H9 (cell line): ENCODE measurements around the gene COTL1. TPM values are rescaled to one million over a fixed set of nuclear protein-coding genes. Genes with fewer than 3 reads are reported as not detected.

Source experiments
- DNase-seq: peaks from one replicate; pipeline ENCODE4 v3.0.0-alpha.2; 2017
- H2AFZ ChIP-seq: one replicate; pipeline ENCODE4 v1.6.1; 2013; ENCODE audit warnings: mild to moderate bottlenecking, low read length, control low read depth, moderate library complexity
- H2AK5ac ChIP-seq: 2 replicates; pipeline ENCODE4 v1.6.1; 2013; ENCODE audit warnings: low read length, control low read depth, mixed read lengths; ENCODE audit not compliant: insufficient read length
- H2BK120ac ChIP-seq: one replicate; pipeline ENCODE4 v1.6.1; 2013; ENCODE audit warnings: low read depth, mild to moderate bottlenecking, low read length, control low read depth, inconsistent platforms; ENCODE audit not compliant: poor library complexity, severe bottlenecking
- H2BK12ac ChIP-seq: 2 replicates; pipeline ENCODE4 v1.6.1; 2013; ENCODE audit warnings: low read length, control low read depth, mixed read lengths, low read depth; ENCODE audit not compliant: insufficient read length
- H2BK15ac ChIP-seq: 2 replicates; pipeline ENCODE4 v1.6.1; 2013; ENCODE audit warnings: low read depth, low read length, control low read depth
- H2BK20ac ChIP-seq: one replicate; pipeline ENCODE4 v1.6.1; 2013; ENCODE audit warnings: low read depth, mild to moderate bottlenecking, low read length, control low read depth, inconsistent platforms; ENCODE audit not compliant: poor library complexity, severe bottlenecking
- H2BK5ac ChIP-seq: 2 replicates; pipeline ENCODE4 v1.6.1; 2013; ENCODE audit warnings: low read length, control low read depth, mixed read lengths; ENCODE audit not compliant: insufficient read length
- H3K14ac ChIP-seq: 2 replicates; pipeline ENCODE4 v1.6.1; 2013; ENCODE audit warnings: low read length, control low read depth; ENCODE audit not compliant: insufficient read depth
- H3K18ac ChIP-seq: 2 replicates; pipeline ENCODE4 v1.6.1; 2013; ENCODE audit warnings: low read depth, mild to moderate bottlenecking, mixed read lengths, low read length, control low read depth; ENCODE audit not compliant: insufficient read length
- H3K23ac ChIP-seq: 2 replicates; pipeline ENCODE4 v1.6.1; 2013; ENCODE audit warnings: low read length, control low read depth, mixed read lengths, low read depth; ENCODE audit not compliant: insufficient read length
- H3K23me2 ChIP-seq: 2 replicates; pipeline ENCODE4 v1.6.1; 2013; ENCODE audit warnings: low read depth, mild to moderate bottlenecking, mixed read lengths, low read length, control low read depth; ENCODE audit not compliant: insufficient read length, poor library complexity, severe bottlenecking
- H3K27ac ChIP-seq: 2 replicates; pipeline ENCODE4 v1.5.1; 2013; ENCODE audit warnings: low read length, control low read depth, mixed read lengths, low read depth; ENCODE audit not compliant: insufficient read length
- H3K27me3 ChIP-seq: 2 replicates; pipeline ENCODE4 v1.6.1; 2013; ENCODE audit warnings: low read length, control low read depth, inconsistent platforms; ENCODE audit not compliant: insufficient read depth
- H3K4ac ChIP-seq: 2 replicates; pipeline ENCODE4 v1.6.1; 2013; ENCODE audit warnings: low read depth, mild to moderate bottlenecking, control low read depth, inconsistent platforms, low read length, moderate library complexity
- H3K4me1 ChIP-seq: 2 replicates; pipeline ENCODE4 v1.6.1; 2013; ENCODE audit warnings: low read length, control low read depth, inconsistent platforms; ENCODE audit not compliant: insufficient read depth
- H3K4me2 ChIP-seq: 2 replicates; pipeline ENCODE4 v1.6.1; 2013; ENCODE audit warnings: low read length, control low read depth, mixed read lengths; ENCODE audit not compliant: insufficient read length, insufficient read depth
- H3K56ac ChIP-seq: 2 replicates; pipeline ENCODE4 v1.6.1; 2013; ENCODE audit warnings: low read depth, mild to moderate bottlenecking, mixed read lengths, low read length, control low read depth; ENCODE audit not compliant: insufficient read length
- H3K79me1 ChIP-seq: 2 replicates; pipeline ENCODE4 v1.6.1; 2013; ENCODE audit warnings: low read depth, mild to moderate bottlenecking, moderate library complexity, low read length, control low read depth, inconsistent platforms; ENCODE audit not compliant: insufficient read depth, poor library complexity, severe bottlenecking
- H3K79me2 ChIP-seq: 2 replicates; pipeline ENCODE4 v1.6.1; 2013; ENCODE audit warnings: low read length, control low read depth, inconsistent platforms; ENCODE audit not compliant: insufficient read depth
- H3K9ac ChIP-seq: 2 replicates; pipeline ENCODE4 v1.6.1; 2013; ENCODE audit warnings: low read length, control low read depth, mixed read lengths; ENCODE audit not compliant: insufficient read length; ENCODE audit errors: extremely low read depth
- H3K9me3 ChIP-seq: one replicate; pipeline ENCODE4 v1.6.1; 2013; ENCODE audit warnings: low read depth, low read length, inconsistent platforms; ENCODE audit not compliant: control insufficient read depth
- H3T11ph ChIP-seq: one replicate; pipeline ENCODE4 v1.6.1; 2013; ENCODE audit warnings: mild to moderate bottlenecking, low read length, control low read depth, inconsistent platforms
- H4K20me1 ChIP-seq: one replicate; pipeline ENCODE4 v1.6.1; 2013; ENCODE audit not compliant: control insufficient read depth, insufficient read length, insufficient read depth
- H4K5ac ChIP-seq: 2 replicates; pipeline ENCODE4 v1.6.1; 2013; ENCODE audit warnings: low read depth, mild to moderate bottlenecking, mixed read lengths, low read length, control low read depth; ENCODE audit not compliant: insufficient read length
- H4K8ac ChIP-seq: replicated peaks from 2 replicates; pipeline ENCODE4 v1.6.1; 2013; ENCODE audit warnings: low read length, control low read depth, mixed read lengths, low read depth; ENCODE audit not compliant: insufficient read length
- H4K91ac ChIP-seq: 2 replicates; pipeline ENCODE4 v1.6.1; 2013; ENCODE audit warnings: low read depth, mild to moderate bottlenecking, moderate library complexity, mixed read lengths, low read length, control low read depth; ENCODE audit not compliant: insufficient read length
- H3K27ac Mint-ChIP-seq, 3 experiments: 2 replicates in 2 of 3; 3 replicates in 1 of 3; pipeline ENCODE4 v1.8.0; 2020 to 2021; ENCODE audit warnings: mixed read lengths in 3 of 3, mild to moderate bottlenecking in 1 of 3, moderate library complexity in 1 of 3
- H3K27me3 Mint-ChIP-seq: 2 replicates; pipeline ENCODE4 v1.8.0; 2021; ENCODE audit warnings: low read depth, mild to moderate bottlenecking, moderate library complexity, mixed read lengths
- H3K36me3 Mint-ChIP-seq, 3 experiments: 2 replicates in 2 of 3; 3 replicates in 1 of 3; pipeline ENCODE4 v1.8.0; 2020 to 2021; ENCODE audit warnings: low read depth in 3 of 3, mixed read lengths in 3 of 3; ENCODE audit not compliant: insufficient read depth in 1 of 3
- H3K4me1 Mint-ChIP-seq, 2 experiments: 2 replicates each; pipeline ENCODE4 v1.8.0; 2020; ENCODE audit warnings: mixed read lengths in 2 of 2
- H3K4me3 Mint-ChIP-seq, 2 experiments: 2 replicates in 1 of 2; 3 replicates in 1 of 2; pipeline ENCODE4 v1.8.0; 2020 to 2021; ENCODE audit warnings: mild to moderate bottlenecking in 2 of 2, mixed read lengths in 2 of 2, moderate library complexity in 1 of 2
- H3K9me3 Mint-ChIP-seq, 2 experiments: 2 replicates in 1 of 2; 3 replicates in 1 of 2; pipeline ENCODE4 v1.8.0; 2020; ENCODE audit warnings: mild to moderate bottlenecking in 2 of 2, mixed read lengths in 2 of 2, moderate library complexity in 1 of 2
- WGBS: extraction: QIAGEN DNeasy Blood & Tissue Kit; methylation state at CpG from one replicate; pipeline ENCODE4 v1.1.7; 2013; ENCODE audit warnings: missing lambda C conversion rate, low lambda C conversion rate, mixed read lengths; ENCODE audit not compliant: insufficient read length; ENCODE audit errors: extremely low coverage; 5-methylcytosine and 5-hydroxymethylcytosine counted together
- long read RNA-seq: library from polyadenylated mRNA; unstranded; transcript quantifications from one replicate; pipeline ENCODE4 v2.0.0, GENCODE V29; 2020
- total RNA-seq: library from RNA; stranded (reverse); gene quantifications from 2 replicates; pipeline ENCODE4 v1.2.1, GENCODE V29; 2021
- TF ChIP-seq, protein P1 (sequence below): fragments of 200-600 bp; sonication (generic); conservative IDR thresholded peaks from 3 replicates; pipeline ENCODE4 v1.8.0; 2021; ENCODE audit warnings: antibody characterized with exemption, mild to moderate bottlenecking

The COTL1 gene, protein sequence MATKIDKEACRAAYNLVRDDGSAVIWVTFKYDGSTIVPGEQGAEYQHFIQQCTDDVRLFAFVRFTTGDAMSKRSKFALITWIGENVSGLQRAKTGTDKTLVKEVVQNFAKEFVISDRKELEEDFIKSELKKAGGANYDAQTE
- total RNA-seq, result 81.4 and 88.6 TPM in 2 replicates
- long read RNA-seq, transcript COTL1-201 (4 exons, 1,843 nt), result major isoform, 198 of 226 reads
- long read RNA-seq, partial matches to known transcripts, result 20 of 226 reads
- long read RNA-seq, other reads (novel, unspliced or antisense), result 5 of 226 reads

DNA sequence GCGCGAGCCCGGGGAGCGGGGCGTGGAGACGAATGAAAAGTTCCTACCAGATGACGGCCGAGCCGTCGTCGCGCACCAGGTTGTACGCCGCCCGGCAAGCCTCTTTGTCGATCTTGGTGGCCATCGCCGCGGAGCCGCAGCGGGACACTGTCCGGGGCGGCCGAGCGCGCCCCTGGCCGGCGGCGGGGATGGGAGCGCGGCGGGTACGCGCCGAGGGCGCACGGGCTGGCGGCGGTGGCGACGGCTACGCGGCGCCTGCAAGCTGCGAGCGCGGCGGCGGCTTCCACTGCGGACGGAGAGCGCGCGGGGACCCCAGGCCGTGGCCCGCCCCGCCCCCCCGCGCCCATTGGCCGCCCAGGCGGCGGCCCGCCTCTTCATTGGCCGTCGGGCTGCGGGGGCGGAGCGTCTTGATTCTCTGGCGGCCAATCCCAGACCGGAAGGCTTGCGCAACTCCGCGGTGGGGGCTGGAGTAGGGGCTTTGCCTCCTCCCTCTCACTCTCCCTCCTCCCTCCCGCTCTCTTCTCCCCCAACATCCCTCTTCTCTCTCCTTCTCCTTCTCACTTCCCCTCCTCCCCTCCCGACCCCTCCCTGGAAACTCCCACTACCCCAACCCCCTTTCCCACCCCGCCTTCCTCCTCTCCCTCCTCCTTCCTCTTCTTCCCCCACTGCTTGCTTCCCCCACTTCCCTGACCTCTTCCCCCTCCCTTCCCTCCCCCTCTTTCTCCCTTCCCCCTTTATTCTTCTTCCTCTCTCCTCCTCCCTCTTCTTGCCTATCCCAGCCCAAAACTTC lies at the start of gene COTL1:
Gene COTL1, minus strand, starts transcription at position 288 of the 790 bp plus-strand sequence. Its CDS starts 164 bp downstream, at position 124.
- Histone ChIP-seq H3K79me1 (peaks cover 4% of the 10 kb centered on the region), H4K91ac (no peak within 1 kb of the TSS), H2AFZ (no peak within 1 kb of the TSS), H3K4me2 (peak within 1 kb of the TSS; percentile 81), H2AK5ac (no peak within 1 kb of the TSS), H3K23ac (no peak within 1 kb of the TSS), H4K5ac (no peak within 1 kb of the TSS), H2BK12ac (no peak within 1 kb of the TSS), H2BK20ac (no peak within 1 kb of the TSS), H3K27me3 (peaks cover 3% of the 10 kb centered on the region; the same call in 1 of the 2 replicates), H4K20me1 (no peaks in the 10 kb centered on the region), H4K8ac (no peak within 1 kb of the TSS), H2BK15ac (no peak within 1 kb of the TSS; the same call in 1 of the 2 replicates), H3K14ac (peak within 1 kb of the TSS; percentile 48), H3K27ac (no peak within 1 kb of the TSS), H3K4ac (no peak within 1 kb of the TSS), H3K9me3 (no peaks in the 10 kb centered on the region), H3T11ph (no peak within 1 kb of the TSS), H2BK5ac (no peak within 1 kb of the TSS), H3K18ac (peak within 1 kb of the TSS; percentile 23), H3K9ac (peak within 1 kb of the TSS; percentile 1), H3K4me1 (no peaks in the 10 kb centered on the region), H3K79me2 (peaks cover 9% of the 10 kb centered on the region; the same call in 1 of the 2 replicates), H3K23me2 (peaks cover 11% of the 10 kb centered on the region), H3K56ac (no peak within 1 kb of the TSS), H2BK120ac (no peak within 1 kb of the TSS)
- Mint-ChIP-seq H3K4me1 (peaks cover 38 to 49% of the 10 kb centered on the region in 2 experiments), H3K4me3 (peak within 1 kb of the TSS; percentile 91 to 97), H3K36me3 (peaks cover 2 to 7% (median 7%) of the 10 kb centered on the region in 3 experiments; a peak in 3 of 7 replicates), H3K27me3 (peaks cover 12% of the 10 kb centered on the region), H3K9me3 (no peaks in the 10 kb centered on the region), H3K27ac (peak within 1 kb of the TSS in 2 of 3 experiments; percentile 83 to 96; a peak in 4 of 7 replicates)
- peak; percentile 95 for DNase-seq
- WGBS, result 100% methylated on average over 1 of the region's 76 CpGs
- TF ChIP-seq, protein P1, sequence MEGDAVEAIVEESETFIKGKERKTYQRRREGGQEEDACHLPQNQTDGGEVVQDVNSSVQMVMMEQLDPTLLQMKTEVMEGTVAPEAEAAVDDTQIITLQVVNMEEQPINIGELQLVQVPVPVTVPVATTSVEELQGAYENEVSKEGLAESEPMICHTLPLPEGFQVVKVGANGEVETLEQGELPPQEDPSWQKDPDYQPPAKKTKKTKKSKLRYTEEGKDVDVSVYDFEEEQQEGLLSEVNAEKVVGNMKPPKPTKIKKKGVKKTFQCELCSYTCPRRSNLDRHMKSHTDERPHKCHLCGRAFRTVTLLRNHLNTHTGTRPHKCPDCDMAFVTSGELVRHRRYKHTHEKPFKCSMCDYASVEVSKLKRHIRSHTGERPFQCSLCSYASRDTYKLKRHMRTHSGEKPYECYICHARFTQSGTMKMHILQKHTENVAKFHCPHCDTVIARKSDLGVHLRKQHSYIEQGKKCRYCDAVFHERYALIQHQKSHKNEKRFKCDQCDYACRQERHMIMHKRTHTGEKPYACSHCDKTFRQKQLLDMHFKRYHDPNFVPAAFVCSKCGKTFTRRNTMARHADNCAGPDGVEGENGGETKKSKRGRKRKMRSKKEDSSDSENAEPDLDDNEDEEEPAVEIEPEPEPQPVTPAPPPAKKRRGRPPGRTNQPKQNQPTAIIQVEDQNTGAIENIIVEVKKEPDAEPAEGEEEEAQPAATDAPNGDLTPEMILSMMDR, result no peak
